ENCODE measurements around the gene CALR3.
"Not testable (repeated sequence)": the region's sequence is repeated elsewhere in the genome, so short reads cannot be mapped to it uniquely, and the experiment has no call there.

The CALR3 gene

DNA sequence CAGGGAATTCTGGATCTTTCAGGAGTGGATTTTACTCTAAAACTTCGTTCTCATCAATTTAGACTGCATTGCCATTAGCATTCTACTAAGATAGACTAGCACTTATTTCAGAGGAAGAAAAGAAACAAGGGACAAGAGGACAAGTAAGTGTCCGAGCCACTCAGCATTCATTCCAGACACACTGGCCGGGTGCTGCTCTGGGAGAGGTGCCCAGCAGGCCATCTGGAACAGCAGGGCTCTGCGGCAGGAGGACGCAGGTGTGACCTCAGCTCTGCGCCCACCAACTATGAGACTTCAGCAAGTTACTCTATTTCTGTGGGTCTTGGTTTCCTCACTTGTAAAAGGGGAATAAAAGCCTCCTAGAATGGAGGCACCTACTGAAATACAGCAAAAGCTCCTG, 28.4 kb downstream of the CALR3 start:
- no peak overlapping the region for H3K27ac ChIP-seq (ENCODE audit: low read length)

DNA sequence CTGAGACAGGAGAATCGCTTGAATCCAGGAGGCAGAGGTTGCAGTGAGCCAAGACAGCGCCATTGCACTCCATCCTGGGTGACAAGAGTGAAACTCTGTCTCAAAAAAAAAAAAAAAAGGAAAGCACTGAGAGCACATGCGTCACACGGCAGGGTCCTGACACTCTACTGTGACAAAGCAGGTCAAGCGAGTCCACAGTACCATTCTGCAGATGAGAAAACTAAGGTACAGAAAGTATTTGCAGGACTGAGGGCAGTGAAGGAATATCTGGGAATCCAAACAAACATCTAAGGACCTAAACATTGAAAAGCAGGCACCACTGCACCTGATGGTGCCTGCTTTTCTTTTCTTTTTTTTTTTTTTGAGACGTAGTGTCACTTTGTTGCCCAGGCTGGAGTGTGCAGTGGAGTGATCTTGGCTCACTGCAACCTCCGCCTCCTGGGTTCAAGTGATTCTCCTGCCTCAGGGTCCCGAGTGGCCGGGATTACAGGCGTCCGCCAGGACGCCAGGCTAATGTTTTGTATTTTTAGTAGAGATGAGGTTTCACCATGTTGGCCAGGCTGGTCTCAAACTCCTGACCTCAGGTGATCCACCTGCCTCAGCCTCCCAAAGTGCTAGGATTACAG, 29.1 kb downstream of the CALR3 start:
- H3K4me2 ChIP-seq (ENCODE audit: low read length); H3K4me3 ChIP-seq (ENCODE audit: low read length); H3K4me1 ChIP-seq (ENCODE audit: low read length); H2AFZ ChIP-seq (ENCODE audit: low read depth, low read length); H3K9me3 ChIP-seq (ENCODE audit: insufficient read depth, low read length); H3K27ac ChIP-seq (ENCODE audit: low read length); H3K27me3 ChIP-seq (ENCODE audit: low read depth, low read length); H3K9ac ChIP-seq (ENCODE audit: low read length): not testable (repeated sequence)
- H4K20me1 ChIP-seq (ENCODE audit: insufficient read depth, low read length), result peaks cover 71% of the 10 kb centered on the region
- peaks cover 15% of the 10 kb centered on the region for H3K36me3 ChIP-seq (replicated peaks; ENCODE audit: low read depth, low read length)
- peaks cover 95% of the 10 kb centered on the region for H3K79me2 ChIP-seq (ENCODE audit: low read length)

More for the DNA sequence above, 28.4 kb downstream of the CALR3 start:
- Histone ChIP-seq H3K9ac (ENCODE audit: low read length) (no peak overlapping the region), H3K36me3 (replicated peaks; ENCODE audit: low read depth, low read length) (peaks cover 15% of the 10 kb centered on the region), H3K79me2 (ENCODE audit: low read length) (peaks cover 88% of the 10 kb centered on the region), H3K4me1 (ENCODE audit: low read length) (peaks cover 9% of the 10 kb centered on the region), H3K9me3 (ENCODE audit: insufficient read depth, low read length) (no peaks in the 10 kb centered on the region), H3K4me3 (ENCODE audit: low read length) (no peak overlapping the region), H3K4me2 (ENCODE audit: low read length) (no peak overlapping the region), H3K27me3 (ENCODE audit: low read depth, low read length) (no peaks in the 10 kb centered on the region), H4K20me1 (ENCODE audit: insufficient read depth, low read length) (peaks cover 64% of the 10 kb centered on the region), H2AFZ (ENCODE audit: low read depth, low read length) (no peak overlapping the region)
- TF ChIP-seq EZH2phosphoT487 (IDR thresholded peaks at IDR 0.05; ENCODE audit: low read depth), result no peak
- TF ChIP-seq, protein P1, sequence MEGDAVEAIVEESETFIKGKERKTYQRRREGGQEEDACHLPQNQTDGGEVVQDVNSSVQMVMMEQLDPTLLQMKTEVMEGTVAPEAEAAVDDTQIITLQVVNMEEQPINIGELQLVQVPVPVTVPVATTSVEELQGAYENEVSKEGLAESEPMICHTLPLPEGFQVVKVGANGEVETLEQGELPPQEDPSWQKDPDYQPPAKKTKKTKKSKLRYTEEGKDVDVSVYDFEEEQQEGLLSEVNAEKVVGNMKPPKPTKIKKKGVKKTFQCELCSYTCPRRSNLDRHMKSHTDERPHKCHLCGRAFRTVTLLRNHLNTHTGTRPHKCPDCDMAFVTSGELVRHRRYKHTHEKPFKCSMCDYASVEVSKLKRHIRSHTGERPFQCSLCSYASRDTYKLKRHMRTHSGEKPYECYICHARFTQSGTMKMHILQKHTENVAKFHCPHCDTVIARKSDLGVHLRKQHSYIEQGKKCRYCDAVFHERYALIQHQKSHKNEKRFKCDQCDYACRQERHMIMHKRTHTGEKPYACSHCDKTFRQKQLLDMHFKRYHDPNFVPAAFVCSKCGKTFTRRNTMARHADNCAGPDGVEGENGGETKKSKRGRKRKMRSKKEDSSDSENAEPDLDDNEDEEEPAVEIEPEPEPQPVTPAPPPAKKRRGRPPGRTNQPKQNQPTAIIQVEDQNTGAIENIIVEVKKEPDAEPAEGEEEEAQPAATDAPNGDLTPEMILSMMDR (IDR thresholded peaks at IDR 0.05; ENCODE audit: low read depth, low read length), result no peak

DNA sequence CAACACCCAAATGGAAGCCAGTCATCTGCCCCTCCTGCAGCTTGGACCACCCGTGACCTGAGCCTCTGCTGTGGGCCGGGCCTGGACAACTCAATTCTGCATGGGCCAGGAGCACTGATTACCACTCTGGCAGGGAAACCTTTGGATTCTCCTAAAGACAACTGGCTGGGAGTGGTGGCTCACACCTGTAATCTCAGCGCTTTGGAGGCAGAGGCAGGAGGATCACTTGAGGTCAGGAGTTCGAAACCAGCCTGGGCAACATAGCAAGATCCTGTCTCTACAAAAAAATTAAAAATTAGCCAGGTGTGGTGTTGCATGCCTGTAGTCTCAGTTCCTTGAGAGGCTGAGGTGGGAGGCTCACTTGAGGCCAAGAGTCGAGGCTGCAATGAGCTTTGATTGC, 30.7 kb downstream of the CALR3 start:
- Histone ChIP-seq H3K4me3 (ENCODE audit: low read length) (no peak overlapping the region), H3K4me1 (ENCODE audit: low read length) (peaks cover under 1% of the 10 kb centered on the region; the same call in 1 of the 2 replicates), H4K20me1 (ENCODE audit: insufficient read depth, low read length) (peaks cover 72% of the 10 kb centered on the region), H3K9me3 (ENCODE audit: insufficient read depth, low read length) (no peaks in the 10 kb centered on the region), H2AFZ (ENCODE audit: low read depth, low read length) (no peak overlapping the region), H3K36me3 (replicated peaks; ENCODE audit: low read depth, low read length) (peaks cover 15% of the 10 kb centered on the region), H3K27me3 (ENCODE audit: low read depth, low read length) (no peaks in the 10 kb centered on the region), H3K79me2 (ENCODE audit: low read length) (peaks cover 93% of the 10 kb centered on the region), H3K4me2 (ENCODE audit: low read length) (no peak overlapping the region), H3K9ac (ENCODE audit: low read length) (no peak overlapping the region), H3K27ac (ENCODE audit: low read length) (no peak overlapping the region)
- no peak for TF ChIP-seq EZH2phosphoT487 (IDR thresholded peaks at IDR 0.05; ENCODE audit: low read depth)
- TF ChIP-seq, protein P1 (IDR thresholded peaks at IDR 0.05; ENCODE audit: low read depth, low read length), result no peak

DNA sequence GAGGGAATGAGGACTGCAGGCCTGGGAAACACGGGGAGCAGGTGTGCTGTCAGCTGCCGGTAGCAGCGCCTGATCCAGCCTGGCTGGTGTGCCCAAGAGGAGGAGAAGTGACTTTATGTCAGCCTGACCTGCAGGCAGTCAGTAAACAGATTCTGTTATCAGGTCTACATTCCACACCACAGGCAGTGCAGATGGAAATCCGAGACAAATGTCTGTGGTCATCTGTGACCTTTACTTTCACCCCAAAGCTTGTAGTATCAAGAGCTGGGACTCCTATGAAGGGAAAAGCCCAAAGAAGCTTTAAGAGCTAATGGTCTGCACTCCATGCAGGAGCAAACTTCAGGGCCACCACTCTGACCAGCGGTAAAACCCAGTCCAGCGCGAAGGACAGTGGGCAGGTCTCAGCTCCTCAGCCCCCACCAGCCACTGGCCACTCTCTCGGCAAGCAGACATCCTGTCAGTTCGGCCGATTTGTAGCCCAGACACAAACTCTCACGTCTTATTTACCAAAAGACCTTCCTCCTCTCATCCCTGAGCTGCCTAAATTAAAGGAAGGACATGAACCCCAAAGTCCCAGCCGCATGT, 31.9 kb downstream of the CALR3 start:
- Histone ChIP-seq H3K4me3 (ENCODE audit: low read length) (no peak overlapping the region), H3K9ac (ENCODE audit: low read length) (no peak overlapping the region), H3K27me3 (ENCODE audit: low read depth, low read length) (no peaks in the 10 kb centered on the region), H2AFZ (ENCODE audit: low read depth, low read length) (no peak overlapping the region), H3K36me3 (replicated peaks; ENCODE audit: low read depth, low read length) (peaks cover 10% of the 10 kb centered on the region), H3K9me3 (ENCODE audit: insufficient read depth, low read length) (no peaks in the 10 kb centered on the region), H4K20me1 (ENCODE audit: insufficient read depth, low read length) (peaks cover 76% of the 10 kb centered on the region), H3K4me1 (ENCODE audit: low read length) (no peaks in the 10 kb centered on the region), H3K79me2 (ENCODE audit: low read length) (peaks cover 93% of the 10 kb centered on the region), H3K27ac (ENCODE audit: low read length) (no peak overlapping the region), H3K4me2 (ENCODE audit: low read length) (no peak overlapping the region)
- TF ChIP-seq, protein P1 (IDR thresholded peaks at IDR 0.05; ENCODE audit: low read depth, low read length), result no peak
- TF ChIP-seq EZH2phosphoT487 (IDR thresholded peaks at IDR 0.05; ENCODE audit: low read depth), result no peak

All from OCI-LY3 (cell line).